HepG2 (cell line): ENCODE data around the gene CDH12. TPM values are rescaled to one million over a fixed set of nuclear protein-coding genes. Genes with fewer than 3 reads are reported as not detected.

Source experiments
- ATAC-seq: fragments of 200-7000 bp; cut with Tn5 transposase; 3 replicates; pipeline ENCODE4 v1.9.1; 2020; ENCODE audit warnings: mild to moderate bottlenecking, moderate library complexity
- BruUV-seq: library from RNA; stranded (reverse); fragments of 400-500 nt; replicated peaks from 2 replicates; lab custom pipeline; 2021; lab: Mats Ljungman, UMichigan
- CTCF ChIA-PET: fragments of 300-600 bp; formaldehyde crosslinking; extraction: SDS; loops from one replicate; lab custom pipeline; 2021; ENCODE audit warnings: low total read pairs, inconsistent platforms, low intra/inter-chr PET ratio; lab: Yijun Ruan, JAX
- POLR2A ChIA-PET: fragments of 350-600 bp; sonication (Branson Sonifier 250); formaldehyde crosslinking; loops from one replicate; lab custom pipeline; 2020; ENCODE audit warnings: antibody characterized with exemption, inconsistent platforms; lab: Yijun Ruan, JAX
- DNase-seq: peaks from one replicate; pipeline ENCODE4 v3.0.0-alpha.2; 2015; ENCODE audit warnings: low spot score
- FAIRE-seq: peaks from 3 replicates; lab custom pipeline; 2011; peaks lifted over from hg19 to GRCh38; lab: Jason Lieb, UNC
- H2AFZ ChIP-seq: one replicate; pipeline ENCODE4 v1.6.1; 2011; ENCODE audit warnings: low read length, inconsistent platforms
- H3K27ac ChIP-seq: fragments of 300-600 bp; 3 replicates; pipeline ENCODE4 v1.8.0; 2011; ENCODE audit warnings: mixed run types, mild to moderate bottlenecking, mixed read lengths, low read length, inconsistent platforms; ENCODE audit not compliant: insufficient read depth; ENCODE audit errors: extremely low read length
- H3K27me3 ChIP-seq, 2 experiments: fragments of 200-600 bp in 1 of 2; 2 replicates in 1 of 2; 3 replicates in 1 of 2; pipeline versions ENCODE4 v1.6.0 to v1.8.0; 2011; ENCODE audit warnings: low read length in 2 of 2, mild to moderate bottlenecking in 2 of 2, moderate library complexity in 2 of 2, inconsistent platforms in 1 of 2; ENCODE audit not compliant: insufficient read depth in 2 of 2, control insufficient read depth in 1 of 2
- H3K36me3 ChIP-seq, 2 experiments: fragments of 200-600 bp in 1 of 2; replicated peaks in 1 of 2; 2 replicates in 1 of 2; 3 replicates in 1 of 2; pipeline versions ENCODE4 v1.5.1 to v1.8.0; 2011; ENCODE audit warnings: low read length in 2 of 2, inconsistent platforms in 1 of 2; ENCODE audit not compliant: insufficient read depth in 2 of 2, control insufficient read depth in 1 of 2
- H3K4me1 ChIP-seq: 2 replicates; pipeline ENCODE4 v1.5.1; 2012; ENCODE audit warnings: low read length, inconsistent platforms; ENCODE audit not compliant: insufficient read depth
- H3K4me2 ChIP-seq: 2 replicates; pipeline ENCODE4 v1.6.0; 2011; ENCODE audit warnings: low read depth, low read length, inconsistent platforms
- H3K4me3 ChIP-seq, 3 experiments: fragments of 200-600 bp in 1 of 3; sonication (generic), shearing (Covaris generic) in 1 of 3; replicated peaks in 1 of 3; 2 replicates each; pipeline ENCODE4 v1.5.1; 2011 to 2016; ENCODE audit warnings: low read length in 3 of 3, inconsistent platforms in 2 of 3, low read depth in 2 of 3, mild to moderate bottlenecking in 2 of 3, control low read depth in 1 of 3, mixed read lengths in 1 of 3; ENCODE audit not compliant: insufficient read depth in 1 of 3
- H3K79me2 ChIP-seq: one replicate; pipeline ENCODE4 v1.6.1; 2011; ENCODE audit warnings: low read length, inconsistent platforms; ENCODE audit not compliant: insufficient read depth
- H3K9ac ChIP-seq: 2 replicates; pipeline ENCODE4 v1.6.0; 2011; ENCODE audit warnings: mild to moderate bottlenecking, low read depth, low read length, inconsistent platforms; ENCODE audit not compliant: insufficient read depth
- H3K9me3 ChIP-seq: 2 replicates; pipeline ENCODE4 v1.5.1; 2012; ENCODE audit warnings: mild to moderate bottlenecking, low read length
- H4K20me1 ChIP-seq: 2 replicates; pipeline ENCODE4 v1.6.0; 2011; ENCODE audit warnings: inconsistent platforms, mild to moderate bottlenecking, low read length, moderate library complexity; ENCODE audit not compliant: insufficient read depth
- KAT8 ChIP-seq: IDR thresholded peaks from 2 replicates; pipeline ENCODE4 v1.6.1; 2016; ENCODE audit warnings: missing genetic modification reagents, missing compliant biosample characterization
- SRSF9 ChIP-seq: fragments of 200-400 bp; formaldehyde crosslinking; IDR thresholded peaks from 2 replicates; pipeline ENCODE4 v1.6.1; 2018; ENCODE audit warnings: borderline replicate concordance, mild to moderate bottlenecking, low read depth, low read length; ENCODE audit not compliant: insufficient read depth, poor library complexity, severe bottlenecking
- STAG1 ChIP-seq: sonication (generic); formaldehyde crosslinking; IDR thresholded peaks from 2 replicates; pipeline ENCODE4 v1.4.0; 2020; ENCODE audit warnings: missing genetic modification reagents
- WGBS: methylation state at CpG from one replicate; pipeline ENCODE4 v1.1.6; 2017; ENCODE audit warnings: low lambda C conversion rate; 5-methylcytosine and 5-hydroxymethylcytosine counted together
- in situ Hi-C: cut with HindIII; loops from 2 replicates; pipeline ENCODE4 v1.10.0; 2017; ENCODE audit warnings: low pct_unique_long_range_greater_than_20kb; ENCODE audit not compliant: extremely low pct_ligation_motif_present
- intact Hi-C: fragments of 100-400 bp; cut with micrococcal nuclease; formaldehyde crosslinking; loops from one replicate; pipeline ENCODE4 v1.10.0; 2022; ENCODE audit not compliant: unreplicated experiment
- polyA plus RNA-seq, 8 experiments: library from polyadenylated mRNA; depleted of rRNA in 3 of 8; stranded (reverse) in 7 of 8; unstranded in 1 of 8; fragments of >200 nt; fragmentation: Illumina TruSeq in 4 of 8; extraction: Trizol in 4 of 8; gene quantifications; 2 replicates each; pipeline versions ENCODE4 v1.2.1 to v1.2.3, GENCODE V29; 2011 to 2016; ENCODE audit warnings: low read depth in 4 of 8, missing spikeins in 1 of 8, mixed read lengths in 1 of 8; ENCODE audit not compliant: insufficient read depth in 1 of 8
- total RNA-seq, 5 experiments: library from RNA; depleted of rRNA; stranded (reverse); fragments of >200 nt; fragmentation: Illumina TruSeq; extraction: Trizol; gene quantifications; 2 replicates each; pipeline ENCODE4 v1.2.3, GENCODE V29; 2016; ENCODE audit warnings: low read depth in 1 of 5
- TF ChIP-seq, protein P1 (sequence below): sonication (generic); formaldehyde crosslinking; IDR thresholded peaks from 2 replicates; pipeline ENCODE4 v1.5.0; 2020; ENCODE audit warnings: mild to moderate bottlenecking, missing genetic modification reagents, moderate library complexity
- TF ChIP-seq, protein P2 (sequence below): sonication (generic); formaldehyde crosslinking; IDR thresholded peaks from 2 replicates; pipeline ENCODE4 v1.9.0; 2021; ENCODE audit warnings: missing genetic modification reagents, mild to moderate bottlenecking, borderline replicate concordance

Gene CDH12
- total and polyA plus RNA-seq, 2 of the 13 experiments (the other 11 are each of a cell fraction or from before 2014, with no cell fraction given): not detected

DNA sequence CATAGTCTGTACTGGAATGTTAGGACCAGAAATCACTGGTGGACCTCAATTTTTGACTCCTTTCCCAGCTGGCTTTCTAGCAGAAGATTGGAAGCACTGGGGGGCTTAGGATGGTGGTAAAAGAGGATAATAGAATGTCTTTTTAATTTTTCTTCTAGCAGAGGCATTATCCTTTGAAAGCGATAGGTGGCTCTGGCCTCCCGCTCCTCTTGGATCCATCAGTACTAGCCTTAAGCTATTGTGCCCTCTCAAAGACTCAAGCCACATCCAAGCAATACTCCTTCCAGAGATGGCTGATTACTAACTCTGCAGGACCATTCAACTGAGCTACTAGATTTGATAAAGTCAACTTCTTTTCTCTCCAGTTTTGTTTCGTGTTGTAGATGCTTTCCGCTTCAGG is 610.6 kb downstream of the CDH12 start:
- intact Hi-C loops (no loop called here), in situ Hi-C loops (no loop called here)
- Histone ChIP-seq H3K79me2 (no peaks in the 10 kb centered on the region), H3K4me1 (no peaks in the 10 kb centered on the region), H3K4me3 (no peak overlapping the region), H3K9ac (no peak overlapping the region), H3K4me2 (no peak overlapping the region), H3K27me3 (no peaks in the 10 kb centered on the region), H3K27ac (no peak overlapping the region), H3K9me3 (no peaks in the 10 kb centered on the region), H4K20me1 (no peaks in the 10 kb centered on the region), H3K36me3 (no peaks in the 10 kb centered on the region), H2AFZ (no peak overlapping the region)
- TF ChIP-seq SRSF9 (no peak), STAG1 (CRISPR knock-in tag) (0 out of 2 replicates have a peak, but pooled peaks have one; percentile 7), KAT8 (CRISPR knock-in tag) (no peak)
- TF ChIP-seq, protein P1, sequence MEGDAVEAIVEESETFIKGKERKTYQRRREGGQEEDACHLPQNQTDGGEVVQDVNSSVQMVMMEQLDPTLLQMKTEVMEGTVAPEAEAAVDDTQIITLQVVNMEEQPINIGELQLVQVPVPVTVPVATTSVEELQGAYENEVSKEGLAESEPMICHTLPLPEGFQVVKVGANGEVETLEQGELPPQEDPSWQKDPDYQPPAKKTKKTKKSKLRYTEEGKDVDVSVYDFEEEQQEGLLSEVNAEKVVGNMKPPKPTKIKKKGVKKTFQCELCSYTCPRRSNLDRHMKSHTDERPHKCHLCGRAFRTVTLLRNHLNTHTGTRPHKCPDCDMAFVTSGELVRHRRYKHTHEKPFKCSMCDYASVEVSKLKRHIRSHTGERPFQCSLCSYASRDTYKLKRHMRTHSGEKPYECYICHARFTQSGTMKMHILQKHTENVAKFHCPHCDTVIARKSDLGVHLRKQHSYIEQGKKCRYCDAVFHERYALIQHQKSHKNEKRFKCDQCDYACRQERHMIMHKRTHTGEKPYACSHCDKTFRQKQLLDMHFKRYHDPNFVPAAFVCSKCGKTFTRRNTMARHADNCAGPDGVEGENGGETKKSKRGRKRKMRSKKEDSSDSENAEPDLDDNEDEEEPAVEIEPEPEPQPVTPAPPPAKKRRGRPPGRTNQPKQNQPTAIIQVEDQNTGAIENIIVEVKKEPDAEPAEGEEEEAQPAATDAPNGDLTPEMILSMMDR (CRISPR knock-in tag): 0 out of 2 replicates have a peak, but pooled peaks have one; percentile 7
- TF ChIP-seq, protein P2, sequence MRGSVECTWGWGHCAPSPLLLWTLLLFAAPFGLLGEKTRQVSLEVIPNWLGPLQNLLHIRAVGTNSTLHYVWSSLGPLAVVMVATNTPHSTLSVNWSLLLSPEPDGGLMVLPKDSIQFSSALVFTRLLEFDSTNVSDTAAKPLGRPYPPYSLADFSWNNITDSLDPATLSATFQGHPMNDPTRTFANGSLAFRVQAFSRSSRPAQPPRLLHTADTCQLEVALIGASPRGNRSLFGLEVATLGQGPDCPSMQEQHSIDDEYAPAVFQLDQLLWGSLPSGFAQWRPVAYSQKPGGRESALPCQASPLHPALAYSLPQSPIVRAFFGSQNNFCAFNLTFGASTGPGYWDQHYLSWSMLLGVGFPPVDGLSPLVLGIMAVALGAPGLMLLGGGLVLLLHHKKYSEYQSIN (CRISPR knock-in tag): no peak
- FAIRE-seq: no peak
- BruUV-seq: no TSS peak
- no peak for DNase-seq
- ChIA-PET CTCF (no interaction called here), POLR2A (no interaction called here)
- ATAC-seq: peak; percentile 65
- 25% methylated on average over 4 of the region's 4 CpGs for WGBS
